ENCODE data around the gene NMNAT2. TPM values are rescaled to one million over a fixed set of nuclear protein-coding genes. Genes with fewer than 3 reads are reported as not detected.
A peak's percentile ranks its signal among the peaks of the same experiment; 100 is the strongest.

The NMNAT2 gene
- total and polyA plus RNA-seq, 2 of the 8 experiments (the other 6 are each of a cell fraction or from before 2014, with no cell fraction given) = 6.5 to 20.9 TPM

DNA sequence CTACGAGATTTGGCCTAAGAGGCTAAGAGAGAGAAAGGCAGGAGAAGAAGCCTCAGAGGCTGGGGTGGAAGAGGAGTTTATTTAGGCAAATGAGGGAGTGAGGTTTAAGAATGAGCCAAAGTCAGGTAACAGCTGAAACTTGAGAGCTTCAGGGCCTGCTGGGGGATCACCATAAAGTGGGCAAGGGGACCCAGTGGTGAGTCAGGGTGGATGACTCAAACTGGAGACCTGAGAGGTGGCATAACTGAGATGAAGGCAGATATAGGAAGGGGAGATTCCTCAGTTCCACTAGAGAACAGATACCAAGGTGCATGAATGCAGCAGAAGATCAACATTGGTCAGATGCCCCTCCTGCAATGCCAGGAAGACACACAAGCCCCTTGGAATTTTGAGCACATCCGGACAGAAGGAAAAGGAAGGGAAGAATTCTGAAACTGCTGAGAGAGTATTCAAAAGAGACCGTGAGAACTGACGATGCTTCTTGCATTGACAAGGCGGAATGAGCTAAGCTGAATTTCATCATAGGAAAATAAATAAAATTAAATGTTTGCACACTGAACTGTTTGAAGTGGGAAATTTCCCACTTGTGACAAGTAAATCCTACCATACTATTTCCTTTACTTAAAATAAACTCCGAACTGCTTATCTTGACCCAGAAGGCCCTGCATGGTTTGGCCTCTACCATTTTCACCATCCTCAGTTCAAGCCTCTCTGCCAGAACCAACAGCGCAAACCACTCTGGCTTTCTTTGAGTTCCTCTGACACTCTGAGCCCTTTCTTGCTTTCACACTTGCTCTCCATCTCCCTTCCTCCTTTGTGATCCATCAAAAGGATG is 94.1 kb downstream of the NMNAT2 start:
- Histone ChIP-seq H3K9ac (replicated peaks in 1 of 4; ENCODE audit: extremely low read depth in 1 of 4, low read depth in 3 of 4, low read length in 3 of 4) (no peak overlapping the region), H3K18ac (ENCODE audit: extremely low read depth, low read length) (no peak overlapping the region), H3K27ac (ENCODE audit: low read depth, low read length) (no peak overlapping the region), H3K4me3 (ENCODE audit: extremely low read depth in 1 of 4, insufficient read depth in 2 of 4, low read depth in 3 of 4, low read length in 4 of 4) (no peak overlapping the region), H2BK5ac (ENCODE audit: low read depth, low read length) (no peak overlapping the region), H4K20me1 (replicated peaks in 1 of 2; ENCODE audit: control insufficient read depth in 1 of 2, insufficient read depth in 2 of 2, low read length in 2 of 2) (no peaks in the 10 kb centered on the region), H3K4ac (replicated peaks; ENCODE audit: insufficient read length, low read depth, low read length) (no peak overlapping the region), H2BK120ac (replicated peaks; ENCODE audit: low read depth, low read length) (no peak overlapping the region), H3K23me2 (ENCODE audit: low read depth, low read length) (no peaks in the 10 kb centered on the region), H4K5ac (ENCODE audit: insufficient read length, low read depth, low read length) (no peak overlapping the region), H2BK20ac (ENCODE audit: low read length) (peak overlapping the region; percentile 82; the same call in 1 of the 2 replicates), H3K56ac (replicated peaks; ENCODE audit: insufficient read length, low read depth, low read length) (no peak overlapping the region), H4K8ac (ENCODE audit: extremely low read depth, insufficient read depth, low read length) (no peak overlapping the region), H3K79me2 (ENCODE audit: control insufficient read depth in 1 of 2, insufficient read depth in 2 of 2, low read length in 2 of 2) (no peaks in the 10 kb centered on the region), H3K79me1 (ENCODE audit: low read depth, low read length) (0 out of 2 replicates have a peak, but pooled peaks cover 2% of the 10 kb centered on the region), H3K14ac (ENCODE audit: insufficient read length) (no peak overlapping the region), H3K9me3 (ENCODE audit: insufficient read depth in 2 of 2, low read depth in 1 of 2, low read length in 1 of 2) (no peaks in the 10 kb centered on the region), H3K4me2 (ENCODE audit: insufficient read depth in 1 of 2, low read depth in 2 of 2, low read length in 2 of 2) (no peak overlapping the region; a peak in 1 of 4 replicates), H2AFZ (ENCODE audit: low read length) (no peak overlapping the region), H3K23ac (ENCODE audit: insufficient read length) (no peak overlapping the region), H2AK5ac (ENCODE audit: low read depth, low read length) (peak overlapping the region; percentile 25; the same call in 1 of the 2 replicates), H2BK12ac (ENCODE audit: low read depth, low read length) (peak overlapping the region; percentile 80; the same call in 1 of the 2 replicates), H3K27me3 (replicated peaks in 1 of 4; ENCODE audit: control insufficient read depth in 3 of 4, extremely low read depth in 1 of 4, insufficient read depth in 3 of 4, low read length in 3 of 4) (no peaks in the 10 kb centered on the region), H4K91ac (replicated peaks; ENCODE audit: insufficient read length, low read length) (no peak overlapping the region), H3K4me1 (replicated peaks in 1 of 4; ENCODE audit: control insufficient read depth in 3 of 4, insufficient read depth in 4 of 4, low read length in 3 of 4) (peaks cover 2 to 16% (median 13%) of the 10 kb centered on the region in 4 experiments; a peak in 6 of 7 replicates), H3K36me3 (ENCODE audit: control insufficient read depth in 2 of 4, insufficient read depth in 4 of 4, low read length in 3 of 4) (no peaks in the 10 kb centered on the region), H2BK15ac (ENCODE audit: low read length) (no peak overlapping the region)
- ChIA-PET POLR2A (ENCODE audit: partially characterized antibody) (interaction anchor here (1.3 kb wide), 2 partner anchors 11 to 16 kb away, joined by 3 to 4 read pairs; no protein-coding TSS in a partner anchor), CTCF (ENCODE audit: partially characterized antibody) (interaction anchor here (0.6 to 2.4 kb wide), 7 partner anchors 7 to 208 kb away, joined by 3 to 9 read pairs (median 4); no protein-coding TSS in a partner anchor)
- DNase-seq (ENCODE audit: low read depth in 1 of 2, low spot score in 2 of 2) (no peak), FAIRE-seq (no peak)
- 89% methylated on average over 7 of the region's 7 CpGs; no CpG with 5 or more reads in 1 of the 2 experiments for WGBS, 2 experiments (ENCODE audit: extremely low coverage in 1 of 2, insufficient coverage in 1 of 2, insufficient read length in 1 of 2, insufficient replicate concordance in 2 of 2, low coverage in 1 of 2, low lambda C conversion rate in 2 of 2, missing lambda C conversion rate in 1 of 2)
- TF ChIP-seq FOSL1 (IDR thresholded peaks at IDR 0.05; ENCODE audit: insufficient read depth, low read depth, low read length) = no peak
- TF ChIP-seq TAF7 (optimal IDR thresholded peaks at IDR 0.05; ENCODE audit: borderline replicate concordance, low read depth, low read length) = no peak
- TF ChIP-seq EZH2 (IDR thresholded peaks at IDR 0.05; ENCODE audit: low read depth, low read length, severe bottlenecking) = no peak
- no peak for TF ChIP-seq CBX5 (IDR thresholded peaks at IDR 0.05; ENCODE audit: low read depth, low read length)
- no peak for TF ChIP-seq RAD21 (IDR thresholded peaks at IDR 0.05 in 1 of 2, conservative IDR thresholded peaks at IDR 0.05 in 1 of 2; ENCODE audit: low read depth in 2 of 2, low read length in 2 of 2)
- no peak for TF ChIP-seq POLR2A (IDR thresholded peaks at IDR 0.05; ENCODE audit: control extremely low read depth in 1 of 2, low read depth in 2 of 2, low read length in 2 of 2)
- no peak for TF ChIP-seq HDAC2 (IDR thresholded peaks at IDR 0.05; ENCODE audit: borderline replicate concordance in 1 of 2, low read depth in 2 of 2, low read length in 2 of 2)
- TF ChIP-seq CEBPB (IDR thresholded peaks at IDR 0.05; ENCODE audit: low read depth, low read length) = no peak
- no peak for TF ChIP-seq BCL11A (IDR thresholded peaks at IDR 0.05; ENCODE audit: low read depth in 2 of 2, low read length in 2 of 2)
- TF ChIP-seq RBBP5 (IDR thresholded peaks at IDR 0.05; ENCODE audit: borderline replicate concordance, low read depth, low read length) = no peak
- TF ChIP-seq ZNF274 (IDR thresholded peaks at IDR 0.05; ENCODE audit: borderline replicate concordance, extremely low read depth, low read length) = no peak
